ENCODE results near the gene WDR45. TPM values are rescaled to one million over a fixed set of nuclear protein-coding genes. Genes with fewer than 3 reads are reported as not detected.

The WDR45 gene
- total RNA-seq, 1 donor from 2014 or later, result 73.4 TPM

DNA sequence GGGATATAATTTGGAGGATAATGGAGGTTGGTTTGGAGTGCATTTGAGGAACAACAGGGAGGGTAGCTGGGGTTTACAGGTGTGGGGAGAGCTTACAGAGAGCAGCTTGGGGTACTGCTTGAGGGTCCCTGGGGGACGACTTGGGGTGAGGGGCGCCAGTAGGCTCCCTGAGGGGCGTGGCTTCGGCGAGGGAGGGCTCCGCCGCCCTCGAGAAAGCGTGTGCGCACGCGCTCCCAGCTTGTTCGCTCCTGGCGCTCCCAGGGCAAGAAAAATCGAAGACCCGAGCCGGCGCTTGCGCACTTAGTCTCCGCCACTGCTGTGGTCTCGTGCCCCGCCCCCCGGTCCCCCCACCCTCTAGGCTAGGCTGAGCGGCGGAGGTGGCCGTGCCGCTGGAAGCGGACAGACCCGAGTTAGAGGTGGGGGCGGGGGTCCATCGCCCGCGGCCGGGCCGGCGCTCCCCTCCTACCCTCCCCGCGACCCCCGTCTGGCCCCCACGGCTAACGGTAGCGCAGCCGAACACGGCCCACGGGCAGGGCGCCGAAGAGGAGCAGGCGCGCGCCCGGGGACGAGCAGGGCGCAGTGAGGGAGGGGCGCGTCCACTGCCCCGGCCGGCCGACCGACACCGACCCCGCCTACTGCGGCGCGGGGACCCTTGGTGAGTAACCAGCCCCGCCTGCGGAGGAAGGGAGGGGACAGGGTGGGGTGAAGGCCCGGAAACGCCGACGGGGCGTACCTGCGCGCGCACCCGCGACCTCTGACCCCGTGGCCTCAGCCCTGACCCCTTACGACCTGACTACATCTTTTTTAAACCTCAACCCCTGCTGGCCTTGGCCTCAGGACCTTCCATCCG lies 26.2 kb downstream of the WDR45 start:
- no peak for DNase-seq (ENCODE audit: low spot score)

DNA sequence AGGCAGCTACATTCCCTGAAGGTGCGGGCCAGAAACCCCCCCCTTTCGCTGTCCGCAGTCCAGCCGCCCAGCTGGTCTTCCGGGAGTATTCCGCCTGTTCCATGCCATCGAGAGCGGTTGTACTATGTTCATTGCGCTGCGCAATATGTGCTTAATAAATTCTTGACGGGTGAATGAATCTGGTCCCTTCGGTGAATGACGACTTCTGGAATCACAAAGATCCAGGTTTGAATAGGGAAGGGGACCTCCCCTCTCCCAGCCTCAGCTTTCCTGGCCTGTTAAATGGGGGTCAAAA lies 35.8 kb downstream of the WDR45 start:
- no peak for DNase-seq (ENCODE audit: low spot score)

DNA sequence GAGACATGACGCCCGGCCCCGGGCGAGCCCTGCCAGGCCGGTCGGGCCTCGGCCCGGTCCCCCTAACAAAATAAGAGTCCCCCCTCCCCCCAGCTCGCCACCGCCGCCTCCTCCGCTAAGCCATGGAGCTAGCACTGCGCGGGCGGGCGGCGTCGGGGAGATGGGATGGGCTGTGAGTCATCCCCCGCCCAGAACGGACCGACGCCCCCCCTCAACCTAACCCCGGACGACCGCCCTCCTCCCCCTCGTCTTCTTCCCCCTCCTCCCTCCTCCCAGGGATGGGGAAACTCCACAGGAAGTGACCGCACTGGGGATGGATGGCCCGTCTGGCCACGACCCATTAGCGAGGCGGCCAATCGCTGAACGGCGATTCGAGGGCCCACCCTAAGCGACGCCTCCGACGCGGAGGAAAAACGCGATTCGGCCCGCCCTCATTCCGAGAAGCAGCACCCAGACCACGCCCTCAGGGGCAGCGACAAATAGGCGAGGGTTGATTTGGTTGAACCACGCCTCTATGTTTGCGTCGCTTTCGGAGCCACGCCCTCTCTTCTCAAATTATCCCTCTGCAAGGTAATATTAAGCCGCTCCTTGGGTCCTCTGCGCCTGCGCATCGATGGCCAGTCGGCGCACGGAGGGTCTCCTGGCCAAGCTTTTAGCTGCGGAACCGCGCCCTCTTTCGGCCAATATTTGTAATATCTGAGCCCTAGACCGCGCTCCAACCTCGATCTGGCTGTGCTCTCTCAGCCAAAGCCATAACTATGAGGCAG lies 36.3 kb downstream of the WDR45 start, which contains the start of gene TFE3:
Gene TFE3 (minus strand): TSS at position 138 of the 767 bp plus-strand sequence. CDS start 131 bp downstream, at position 7.
- DNase-seq (ENCODE audit: low spot score), result peak; percentile 97

DNA sequence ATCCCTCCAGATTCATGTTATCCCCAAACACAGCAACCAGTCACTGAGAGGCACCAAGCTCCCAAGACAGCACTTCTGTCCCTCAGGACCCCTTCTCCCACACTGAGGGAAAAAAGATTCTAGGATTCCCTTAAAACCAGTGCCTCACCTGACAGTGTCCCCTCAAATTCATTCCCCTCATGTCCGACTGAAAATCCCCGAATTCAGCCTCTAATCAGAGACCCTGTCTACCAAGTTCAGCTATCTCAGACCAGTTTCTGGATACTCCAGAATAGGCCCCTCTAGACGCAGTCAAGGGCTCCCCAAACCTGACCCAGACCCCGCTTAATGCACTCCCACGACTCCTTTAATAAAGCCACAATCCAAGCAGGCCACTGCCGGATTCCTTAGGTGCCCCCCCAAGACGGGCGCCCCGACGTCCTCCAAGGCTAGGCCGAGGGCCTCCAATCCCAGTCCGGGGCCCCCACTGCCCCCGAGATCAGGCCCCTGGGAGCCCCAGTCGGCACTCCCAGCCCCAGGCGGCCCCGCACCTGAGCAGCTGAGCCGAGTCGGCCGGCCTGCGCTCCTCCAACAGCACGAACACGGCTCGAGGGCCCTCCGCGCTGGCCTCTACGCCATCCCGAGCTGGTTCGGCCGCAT lies 37.0 kb downstream of the WDR45 start:
- DNase-seq (ENCODE audit: low spot score), result no peak

DNA sequence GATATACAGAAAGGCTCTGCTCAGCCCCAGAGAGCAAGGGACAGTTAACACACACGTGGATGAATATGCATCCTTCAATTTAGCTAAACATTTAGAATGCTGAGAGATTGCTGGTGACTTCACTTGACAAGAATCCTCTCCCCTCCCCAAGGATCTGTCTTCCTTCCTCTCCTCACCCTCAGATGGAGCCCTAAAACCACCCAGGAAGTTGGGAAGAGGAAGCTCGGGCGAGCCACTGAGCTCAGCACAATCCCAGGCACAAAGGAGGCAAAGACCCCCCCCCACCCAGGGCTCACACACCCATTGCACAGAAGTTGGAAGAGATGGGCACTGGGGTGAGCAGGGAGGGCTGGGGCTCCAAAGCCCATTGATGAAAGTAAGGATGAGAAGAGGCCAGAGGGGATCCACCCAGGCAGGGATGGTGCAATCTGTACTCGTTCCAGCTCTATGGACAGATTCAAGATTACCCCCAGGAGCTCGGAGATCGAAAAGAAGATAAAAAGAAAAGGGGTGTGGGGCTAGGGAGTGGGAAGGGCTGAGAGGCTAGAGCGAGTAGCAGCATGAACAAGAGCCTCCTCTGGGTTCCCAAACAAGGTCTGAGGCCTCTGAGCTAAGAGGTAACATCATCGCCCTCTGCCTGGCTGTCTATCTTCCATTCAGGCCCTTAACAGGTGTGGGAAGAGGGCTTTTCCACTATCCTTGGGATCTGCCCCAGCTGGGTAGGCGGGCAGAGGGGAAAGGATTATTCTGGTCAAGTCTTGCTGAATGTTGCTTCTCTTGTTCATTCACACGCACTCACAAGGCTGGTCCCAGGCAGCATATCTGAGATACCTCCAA lies 37.7 kb downstream of the WDR45 start:
- DNase-seq (ENCODE audit: low spot score), result no peak

DNA sequence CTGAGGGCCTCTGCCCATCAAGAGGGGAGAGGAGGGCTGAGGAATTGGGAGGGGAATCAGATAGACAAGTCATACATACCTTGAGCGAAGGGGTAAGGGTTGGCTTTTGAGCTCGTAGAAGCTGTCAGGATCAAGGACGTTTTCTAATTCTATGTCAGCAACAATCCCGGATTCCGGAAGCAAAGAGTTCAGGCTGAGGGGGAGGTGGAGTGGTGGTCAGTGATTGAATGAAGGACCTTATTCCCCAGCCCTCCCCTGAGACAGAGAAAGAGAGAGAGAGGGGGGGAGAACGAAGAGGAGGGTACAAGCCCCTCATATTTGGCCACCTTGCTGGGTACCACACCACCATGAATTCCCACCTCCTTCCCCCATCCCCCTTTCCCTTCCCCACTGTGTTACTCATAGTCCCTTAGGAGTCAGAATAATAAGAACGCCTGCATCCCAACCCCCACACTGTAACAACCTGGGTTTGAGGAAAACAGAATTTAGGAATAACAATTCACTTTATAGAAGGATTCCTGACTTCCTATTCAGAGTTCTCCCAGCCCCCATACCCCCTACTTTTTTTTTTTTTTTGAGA lies 39.2 kb downstream of the WDR45 start:
- DNase-seq (ENCODE audit: low spot score), result no peak

DNA sequence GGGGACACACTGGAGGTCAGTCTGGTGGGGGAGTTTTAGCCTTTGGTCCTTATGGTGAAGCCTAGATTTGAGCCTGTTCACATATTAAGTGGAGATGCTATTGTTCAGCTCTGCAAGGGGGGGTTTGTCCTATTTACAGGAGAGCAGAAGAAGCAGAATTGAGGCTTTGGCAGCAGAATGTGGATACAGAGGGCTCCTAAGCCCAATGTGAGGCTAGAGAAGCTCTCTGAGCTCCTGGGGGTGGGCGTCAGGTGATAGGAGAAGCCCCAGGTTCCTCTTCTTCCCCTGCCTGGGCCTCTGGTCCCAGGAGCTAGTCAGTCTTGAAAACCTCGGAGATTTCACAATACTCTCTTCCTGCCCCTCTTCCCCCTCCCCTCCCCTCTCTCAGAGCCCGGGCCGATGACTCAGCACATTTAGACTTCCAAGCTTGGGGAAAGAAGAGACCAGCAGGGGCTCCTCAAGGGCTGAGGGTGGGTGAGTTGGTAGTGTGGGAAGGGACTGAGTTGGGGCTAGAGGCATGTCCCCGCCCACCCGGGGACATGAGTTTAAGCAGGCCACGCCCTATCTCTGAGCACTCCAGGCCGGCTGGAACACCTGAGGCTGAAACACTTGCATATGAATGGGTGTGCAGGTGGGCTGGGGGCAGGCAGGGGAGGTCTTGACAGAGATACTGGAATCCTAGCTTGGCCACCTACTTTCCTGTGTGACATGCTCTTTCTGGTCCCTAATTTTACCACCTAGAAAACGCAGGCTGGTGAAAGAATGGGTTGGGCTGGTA lies 39.9 kb downstream of the WDR45 start:
- no peak for DNase-seq (ENCODE audit: low spot score)

DNA sequence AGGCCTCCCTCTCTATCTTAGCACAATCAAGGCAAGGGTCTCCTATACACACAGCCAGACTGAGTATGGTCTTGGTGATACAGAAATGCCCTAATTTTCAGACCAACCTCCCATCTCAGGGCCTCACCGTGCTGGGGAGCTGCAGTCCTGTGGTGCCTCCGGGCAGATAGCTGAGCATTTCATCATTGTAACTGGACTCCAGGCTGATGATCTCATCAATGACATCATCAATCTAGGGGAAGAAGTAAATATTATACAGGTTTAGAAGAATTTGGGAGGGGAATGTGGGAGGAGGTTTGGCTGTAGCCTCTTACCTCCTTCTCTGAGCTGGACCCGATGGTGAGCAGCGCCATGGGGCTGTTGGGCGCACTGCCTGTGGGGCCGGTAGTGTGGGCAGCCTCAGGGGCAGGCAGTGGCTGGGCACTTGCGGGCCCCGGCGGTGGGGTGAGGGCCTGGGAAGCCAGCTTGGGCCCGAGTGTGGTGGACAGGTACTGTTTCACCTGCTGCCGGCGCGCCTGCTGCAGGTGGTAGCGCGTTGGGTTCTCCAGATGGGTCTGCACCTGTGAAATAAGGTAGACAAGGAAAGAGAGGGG lies 41.7 kb downstream of the WDR45 start:
- DNase-seq (ENCODE audit: low spot score), result no peak

DNA sequence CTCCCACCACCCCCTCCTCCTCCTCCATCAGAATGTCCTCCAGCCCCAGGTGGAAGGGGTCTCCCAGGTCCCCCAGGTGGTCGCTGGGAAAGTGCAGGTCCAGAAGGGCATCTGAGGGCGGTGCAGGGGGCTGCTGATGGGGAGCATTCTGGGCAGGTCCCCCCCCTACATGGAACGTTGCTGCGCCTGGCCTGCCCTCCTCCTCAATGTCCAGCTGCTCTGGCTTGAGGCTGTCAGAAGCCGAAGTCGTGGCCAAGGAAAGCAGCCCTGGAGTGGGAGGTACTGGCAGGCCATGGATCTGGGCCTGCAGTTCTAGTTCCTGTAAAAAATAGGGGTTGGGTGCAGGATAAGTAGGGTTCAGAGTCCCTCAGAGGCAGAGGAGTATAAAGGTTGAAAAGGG lies 49.4 kb downstream of the WDR45 start:
- DNase-seq (ENCODE audit: low spot score), result no peak

DNA sequence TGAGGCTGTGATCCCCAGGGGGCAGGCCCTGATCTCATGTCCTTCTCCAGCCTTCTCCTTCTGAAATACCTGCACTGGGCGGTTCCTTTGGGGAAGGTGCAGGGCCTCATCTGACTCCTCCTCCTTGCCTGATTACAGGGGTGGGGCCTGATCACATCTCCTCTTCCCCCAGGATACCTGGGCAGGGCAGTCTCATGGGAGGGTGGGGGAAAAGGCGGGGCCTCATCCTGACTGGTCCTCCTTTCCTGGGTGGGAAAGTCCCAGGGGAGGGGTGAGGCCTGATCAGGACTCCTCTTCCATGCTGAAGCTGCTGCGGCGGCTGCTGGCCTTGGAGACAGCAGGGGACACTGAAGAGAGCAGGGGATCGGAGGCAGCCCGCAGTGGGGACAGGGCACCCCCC lies 49.8 kb downstream of the WDR45 start:
- no peak for DNase-seq (ENCODE audit: low spot score)

Other genes with a start within 250 kb of the WDR45 start
- gene PCSK1N, start 244.3 kb downstream of the WDR45 start, total RNA-seq, result not detected
- 22.1 TPM for gene TIMM17B, start 182.1 kb downstream of the WDR45 start, total RNA-seq
- 50.6 TPM for gene PQBP1, start 182.0 kb downstream of the WDR45 start, total RNA-seq
- gene SLC35A2, start 168.2 kb downstream of the WDR45 start, total RNA-seq, result 24.5 TPM
- 5.7 TPM for gene PIM2, start 160.9 kb downstream of the WDR45 start, total RNA-seq
- 40.0 TPM for gene OTUD5, start 122.3 kb downstream of the WDR45 start, total RNA-seq
- gene KCND1, start 108.0 kb downstream of the WDR45 start, total RNA-seq, result 1.3 TPM
- gene GRIPAP1, start 77.6 kb downstream of the WDR45 start, total RNA-seq, result 37.6 TPM
- gene TFE3, start 36.5 kb downstream of the WDR45 start, total RNA-seq, result 103 TPM
- gene CCDC120, start 20.9 kb downstream of the WDR45 start, total RNA-seq, result 4.0 TPM
- gene PRAF2, start 5.9 kb downstream of the WDR45 start, total RNA-seq, result 20.7 TPM
- gene GPKOW, start 43.8 kb upstream of the WDR45 start, total RNA-seq, result 18.2 TPM
- 1.6 TPM for gene MAGIX, start 82.9 kb upstream of the WDR45 start, total RNA-seq
- gene PLP2, start 92.0 kb upstream of the WDR45 start, total RNA-seq, result 74.3 TPM
- gene PRICKLE3, start 106.5 kb upstream of the WDR45 start, total RNA-seq, result 12.5 TPM
- 1.00 TPM for gene SYP, start 120.3 kb upstream of the WDR45 start, total RNA-seq
- gene CACNA1F, start 153.5 kb upstream of the WDR45 start, total RNA-seq, result not detected
- 12.3 TPM for gene CCDC22, start 155.6 kb upstream of the WDR45 start, total RNA-seq
- gene FOXP3, start 184.8 kb upstream of the WDR45 start, total RNA-seq, result not detected
- 2.2 TPM for gene PPP1R3F, start 189.9 kb upstream of the WDR45 start, total RNA-seq
- gene GAGE10, start 223.8 kb upstream of the WDR45 start, total RNA-seq, result not detected
- not detected for gene GAGE12J, start 242.2 kb upstream of the WDR45 start, total RNA-seq

Data from mesenteric fat pad (tissue), 1 donor.